Hematopoietic multipotent progenitor cell treated with erythropoietin and hydrocortisone succinate and interleukin-3 and kit ligand, for 17 days (in vitro differentiated cells): ENCODE results near the gene AFG1L.
"Not testable (repeated sequence)": the region's sequence is repeated elsewhere in the genome, so short reads cannot be mapped to it uniquely, and the experiment has no call there.

Experiments used
- DNase-seq: peaks from one replicate; pipeline ENCODE4 v3.0.0-alpha.2; 2015; ENCODE audit warnings: low spot score

AFG1L gene

GRCh38 chr6:108288742-108289141 is 6.1 kb upstream of the AFG1L start:
- no peak for DNase-seq

- peak; percentile 28 for DNase-seq
Observed at GRCh38 chr6:108291091-108291490, 3.8 kb upstream of the AFG1L start.

- not testable (repeated sequence) for DNase-seq
Observed at GRCh38 chr6:108292561-108292960, 2.3 kb upstream of the AFG1L start.

GRCh38 chr6:108293527-108294296 is 1.1 kb upstream of the AFG1L start:
- DNase-seq: no peak

- no peak for DNase-seq
Observed at GRCh38 chr6:108294297-108294726, 542 bp upstream of the AFG1L start.

- no peak for DNase-seq
Observed at GRCh38 chr6:108295676-108296075, 822 bp downstream of the AFG1L start.

GRCh38 chr6:108302386-108302785 is 7.5 kb downstream of the AFG1L start:
- DNase-seq: no peak

GRCh38 chr6:108304646-108305045 is 9.8 kb downstream of the AFG1L start:
- no peak for DNase-seq

- not testable (repeated sequence) for DNase-seq
Observed at GRCh38 chr6:108308641-108309040, 13.8 kb downstream of the AFG1L start.

- no peak for DNase-seq
Observed at GRCh38 chr6:108309844-108310243, 15.0 kb downstream of the AFG1L start.

GRCh38 chr6:108312605-108313004 is 17.8 kb downstream of the AFG1L start:
- no peak for DNase-seq

- no peak for DNase-seq
Observed at GRCh38 chr6:108321253-108321747, 26.4 kb downstream of the AFG1L start.

GRCh38 chr6:108322728-108323127 is 27.9 kb downstream of the AFG1L start:
- no peak for DNase-seq

- DNase-seq: no peak
Observed at GRCh38 chr6:108323710-108324466, 29.0 kb downstream of the AFG1L start.

GRCh38 chr6:108330221-108330785 is 35.4 kb downstream of the AFG1L start:
- DNase-seq: not testable (repeated sequence)

- no peak for DNase-seq
Observed at GRCh38 chr6:108330806-108331205, 36.0 kb downstream of the AFG1L start.

GRCh38 chr6:108331982-108332381 is 37.1 kb downstream of the AFG1L start:
- no peak for DNase-seq

GRCh38 chr6:108336971-108337370 is 42.1 kb downstream of the AFG1L start:
- DNase-seq: no peak

GRCh38 chr6:108337721-108338120 is 42.9 kb downstream of the AFG1L start:
- no peak for DNase-seq

- DNase-seq: no peak
Observed at GRCh38 chr6:108341372-108341771, 46.5 kb downstream of the AFG1L start.

GRCh38 chr6:108343894-108344293 is 49.0 kb downstream of the AFG1L start:
- no peak for DNase-seq

- DNase-seq: no peak
Observed at GRCh38 chr6:108348655-108349349, 53.9 kb downstream of the AFG1L start.
